Activated CD8-positive, alpha-beta T cell treated with anti-CD3 and anti-CD28 coated beads for 36 hours (primary cell): ENCODE data around the gene KCNIP4. TPM values are rescaled to one million over a fixed set of nuclear protein-coding genes. Genes with fewer than 3 reads are reported as not detected.

Experiments used
- ATAC-seq: fragments of 200-7000 bp; cut with Tn5 transposase; one replicate; pipeline ENCODE4 v1.10.0; 2021; ENCODE audit warnings: mild to moderate bottlenecking, moderate library complexity
- CTCF ChIA-PET: fragments of 350-600 bp; sonication (Branson Sonifier 250); formaldehyde crosslinking; loops from one replicate; lab custom pipeline; 2021; ENCODE audit warnings: antibody characterized with exemption; lab: Charles Lee
- POLR2A ChIA-PET: fragments of 350-600 bp; sonication (Branson Sonifier 250); formaldehyde crosslinking; loops from one replicate; lab custom pipeline; 2021; ENCODE audit warnings: antibody characterized with exemption; lab: Charles Lee
- DNase-seq: peaks from one replicate; pipeline ENCODE4 v3.0.0-alpha.2; 2020
- H3K27ac Mint-ChIP-seq: one replicate; pipeline ENCODE4 v1.8.0; 2021; ENCODE audit warnings: mild to moderate bottlenecking, mixed read lengths
- H3K27me3 Mint-ChIP-seq: one replicate; pipeline ENCODE4 v1.8.0; 2021; ENCODE audit warnings: mixed read lengths
- H3K36me3 Mint-ChIP-seq: one replicate; pipeline ENCODE4 v1.8.0; 2021; ENCODE audit warnings: low read depth, mixed read lengths
- H3K4me1 Mint-ChIP-seq: one replicate; pipeline ENCODE4 v1.8.0; 2021; ENCODE audit warnings: low read depth, mixed read lengths
- H3K4me3 Mint-ChIP-seq: one replicate; pipeline ENCODE4 v1.8.0; 2021; ENCODE audit warnings: mild to moderate bottlenecking, moderate library complexity, mixed read lengths
- H3K9me3 Mint-ChIP-seq: one replicate; pipeline ENCODE4 v1.8.0; 2021; ENCODE audit warnings: mixed read lengths
- CTCF ChIP-seq: fragments of 200-600 bp; IDR thresholded peaks from one replicate; pipeline ENCODE4 v1.8.0; 2022; ENCODE audit warnings: antibody characterized with exemption, mild to moderate bottlenecking
- intact Hi-C: fragments of 100-400 bp; cut with micrococcal nuclease; formaldehyde crosslinking; loops from one replicate; pipeline ENCODE4 v1.10.0; 2022
- total RNA-seq, 2 experiments: library from RNA; stranded (reverse); gene quantifications; one replicate each; pipeline ENCODE4 v1.2.3, GENCODE V29; 2021

KCNIP4 gene
- total RNA-seq, 2 experiments from 2014 or later: not detected

- Mint-ChIP-seq H3K36me3 (peaks cover 70% of the 10 kb centered on the region), H3K9me3 (peaks cover 29% of the 10 kb centered on the region), H3K27ac (no peak overlapping the region), H3K4me3 (no peak overlapping the region), H3K4me1 (no peaks in the 10 kb centered on the region), H3K27me3 (no peaks in the 10 kb centered on the region)
- no peak for ATAC-seq
- intact Hi-C loops: no loop called here
- CTCF ChIA-PET: no interaction called here
- DNase-seq: no peak
- POLR2A ChIA-PET: no interaction called here
- no peak for TF ChIP-seq CTCF
Observed at GRCh38 chr4:20735931-20736330, 1212.6 kb downstream of the KCNIP4 start.

GRCh38 chr4:20724915-20725314 is 1223.7 kb downstream of the KCNIP4 start:
- ATAC-seq (no peak), DNase-seq (no peak)
- ChIA-PET POLR2A (interaction anchor here (1.6 kb wide), 1 partner anchor 23 kb away, joined by 3 read pairs; no protein-coding TSS in a partner anchor), CTCF (no interaction called here)
- Mint-ChIP-seq H3K36me3 (peaks cover 55% of the 10 kb centered on the region), H3K9me3 (peaks cover 8% of the 10 kb centered on the region), H3K27ac (no peak overlapping the region), H3K4me3 (no peak overlapping the region), H3K27me3 (no peaks in the 10 kb centered on the region), H3K4me1 (no peaks in the 10 kb centered on the region)
- no peak for TF ChIP-seq CTCF
- intact Hi-C loops: no loop called here

GRCh38 chr4:20723463-20723862 is 1225.1 kb downstream of the KCNIP4 start:
- POLR2A ChIA-PET: no interaction called here
- peaks cover 64% of the 10 kb centered on the region for H3K36me3 Mint-ChIP-seq
- H3K4me1 Mint-ChIP-seq: no peaks in the 10 kb centered on the region
- H3K27ac Mint-ChIP-seq: no peak overlapping the region
- intact Hi-C loops: no loop called here
- no peak for DNase-seq
- H3K27me3 Mint-ChIP-seq: no peaks in the 10 kb centered on the region
- CTCF ChIA-PET: no interaction called here
- no peak for TF ChIP-seq CTCF
- H3K4me3 Mint-ChIP-seq: no peak overlapping the region
- peaks cover 8% of the 10 kb centered on the region for H3K9me3 Mint-ChIP-seq
- ATAC-seq: no peak

- H3K4me3 Mint-ChIP-seq: no peak overlapping the region
- ChIA-PET CTCF (no interaction called here), POLR2A (no interaction called here)
- H3K4me1 Mint-ChIP-seq: no peaks in the 10 kb centered on the region
- H3K9me3 Mint-ChIP-seq: peaks cover 8% of the 10 kb centered on the region
- H3K36me3 Mint-ChIP-seq: peaks cover 68% of the 10 kb centered on the region
- H3K27me3 Mint-ChIP-seq: no peaks in the 10 kb centered on the region
- no peak overlapping the region for H3K27ac Mint-ChIP-seq
- no peak for TF ChIP-seq CTCF
- intact Hi-C loops: no loop called here
- no peak for ATAC-seq
- no peak for DNase-seq
Observed at GRCh38 chr4:20723019-20723418, 1225.6 kb downstream of the KCNIP4 start.

GRCh38 chr4:20711335-20711734 is 1237.2 kb downstream of the KCNIP4 start:
- H3K9me3 Mint-ChIP-seq: no peaks in the 10 kb centered on the region
- H3K4me1 Mint-ChIP-seq: no peaks in the 10 kb centered on the region
- H3K36me3 Mint-ChIP-seq: peaks cover 48% of the 10 kb centered on the region
- no peaks in the 10 kb centered on the region for H3K27me3 Mint-ChIP-seq
- ChIA-PET POLR2A (no interaction called here), CTCF (no interaction called here)
- H3K27ac Mint-ChIP-seq: no peak overlapping the region
- TF ChIP-seq CTCF: no peak
- ATAC-seq (no peak), DNase-seq (no peak)
- no peak overlapping the region for H3K4me3 Mint-ChIP-seq
- intact Hi-C loops: no loop called here
